ENCODE measurements around the gene VPS16. TPM values are rescaled to one million over a fixed set of nuclear protein-coding genes. Genes with fewer than 3 reads are reported as not detected.
"Not testable (repeated sequence)": the region's sequence is repeated elsewhere in the genome, so short reads cannot be mapped to it uniquely, and the experiment has no call there.

The VPS16 gene
- total RNA-seq, 1 experiment from 2014 or later: 49.9 TPM

- CTCF ChIA-PET: no interaction called here
- BruUV-seq (replicated peaks): no TSS peak
- no peak overlapping the region for H3K27ac ChIP-seq (ENCODE audit: low read length)
- H3F3A ChIP-seq (ENCODE audit: low read length, unreplicated experiment): no peaks in the 10 kb centered on the region
- DNase-seq (no peak), ATAC-seq (no peak)
- no peaks in the 10 kb centered on the region for H3K4me1 ChIP-seq (ENCODE audit: insufficient read depth, low read length)
- POLR2A ChIA-PET (ENCODE audit: unreplicated experiment): no interaction called here
- H2AFZ ChIP-seq (ENCODE audit: low read length): no peak overlapping the region
- no peak for TF ChIP-seq CTCF (conservative IDR thresholded peaks at IDR 0.05; ENCODE audit: low read depth, low read length)
- no peak for TF ChIP-seq EZH2 (IDR thresholded peaks at IDR 0.05; ENCODE audit: low read length, unreplicated experiment)
- no peak for TF ChIP-seq EZH2phosphoT487 (IDR thresholded peaks at IDR 0.05; ENCODE audit: borderline replicate concordance, low read length)
- H3K27me3 ChIP-seq (ENCODE audit: low read length): no peaks in the 10 kb centered on the region
- no peak overlapping the region for H3K4me2 ChIP-seq (ENCODE audit: low read length)
- no peak overlapping the region for H3K9ac ChIP-seq (ENCODE audit: low read length)
- no peaks in the 10 kb centered on the region for H3K9me2 ChIP-seq (replicated peaks; ENCODE audit: low read length)
- no peak overlapping the region for H3K4me3 ChIP-seq (ENCODE audit: low read length)
- H3K79me2 ChIP-seq (ENCODE audit: low read length): no peaks in the 10 kb centered on the region
- H3K9me3 ChIP-seq (ENCODE audit: low read length): no peaks in the 10 kb centered on the region
- no peaks in the 10 kb centered on the region for H4K20me1 ChIP-seq (ENCODE audit: low read length)
- intact Hi-C loops (cut with micrococcal nuclease): no loop called here
- H3K36me3 ChIP-seq (ENCODE audit: low read depth, low read length): no peaks in the 10 kb centered on the region
Measured at GRCh38 chr20:2807019-2807418, 33.5 kb upstream of the VPS16 start.

GRCh38 chr20:2807929-2808328 is 32.6 kb upstream of the VPS16 start:
- H3K4me2 ChIP-seq (ENCODE audit: low read length); H3K27ac ChIP-seq (ENCODE audit: low read length); H3K4me1 ChIP-seq (ENCODE audit: insufficient read depth, low read length); H3K4me3 ChIP-seq (ENCODE audit: low read length); H3K27me3 ChIP-seq (ENCODE audit: low read length); H3K36me3 ChIP-seq (ENCODE audit: low read depth, low read length); DNase-seq; H3K9me3 ChIP-seq (ENCODE audit: low read length); BruUV-seq (replicated peaks); CTCF ChIA-PET; ATAC-seq; intact Hi-C loops (cut with micrococcal nuclease); H3K79me2 ChIP-seq (ENCODE audit: low read length); H3K9me2 ChIP-seq (replicated peaks; ENCODE audit: low read length); H2AFZ ChIP-seq (ENCODE audit: low read length); H3K9ac ChIP-seq (ENCODE audit: low read length); H3F3A ChIP-seq (ENCODE audit: low read length, unreplicated experiment); H4K20me1 ChIP-seq (ENCODE audit: low read length): not testable (repeated sequence)
- POLR2A ChIA-PET (ENCODE audit: unreplicated experiment): interaction anchor here (0.7 kb wide), 1 partner anchor 37 kb away, joined by 3 read pairs; no protein-coding TSS in a partner anchor

- Histone ChIP-seq H3K27ac (ENCODE audit: low read length) (no peak overlapping the region), H3K4me3 (ENCODE audit: low read length) (no peak overlapping the region), H3K9me2 (replicated peaks; ENCODE audit: low read length) (no peaks in the 10 kb centered on the region), H4K20me1 (ENCODE audit: low read length) (no peaks in the 10 kb centered on the region), H3K79me2 (ENCODE audit: low read length) (no peaks in the 10 kb centered on the region), H3K9ac (ENCODE audit: low read length) (no peak overlapping the region), H3K4me2 (ENCODE audit: low read length) (no peak overlapping the region), H2AFZ (ENCODE audit: low read length) (no peak overlapping the region), H3K36me3 (ENCODE audit: low read depth, low read length) (no peaks in the 10 kb centered on the region), H3K4me1 (ENCODE audit: insufficient read depth, low read length) (peaks cover 12% of the 10 kb centered on the region), H3K27me3 (ENCODE audit: low read length) (no peaks in the 10 kb centered on the region), H3K9me3 (ENCODE audit: low read length) (no peaks in the 10 kb centered on the region), H3F3A (ENCODE audit: low read length, unreplicated experiment) (no peaks in the 10 kb centered on the region)
- CTCF ChIA-PET: no interaction called here
- BruUV-seq (replicated peaks): no TSS peak
- no peak for DNase-seq
- no peak for TF ChIP-seq EZH2 (IDR thresholded peaks at IDR 0.05; ENCODE audit: low read length, unreplicated experiment)
- TF ChIP-seq CTCF (conservative IDR thresholded peaks at IDR 0.05; ENCODE audit: low read depth, low read length): no peak
- no peak for TF ChIP-seq EZH2phosphoT487 (IDR thresholded peaks at IDR 0.05; ENCODE audit: borderline replicate concordance, low read length)
- ATAC-seq: no peak
- POLR2A ChIA-PET (ENCODE audit: unreplicated experiment): no interaction called here
- intact Hi-C loops (cut with micrococcal nuclease): no loop called here
Measured at GRCh38 chr20:2809690-2810089, 30.9 kb upstream of the VPS16 start.

Data from PC-3 (cell line).